Non-pigmented ciliary epithelial cell (primary cell): ENCODE results near the gene PDE2A.

Experiments
- DNase-seq: peaks from one replicate; pipeline ENCODE4 v3.0.0-alpha.2; 2010; ENCODE audit warnings: low read depth

PDE2A gene

GRCh38 chr11:72614381-72614780 lies 59.8 kb downstream of the PDE2A start:
- DNase-seq: no peak

GRCh38 chr11:72613977-72614376 lies 60.2 kb downstream of the PDE2A start:
- DNase-seq: no peak

GRCh38 chr11:72613450-72613849 lies 60.8 kb downstream of the PDE2A start:
- DNase-seq: no peak

GRCh38 chr11:72609476-72609875 lies 64.7 kb downstream of the PDE2A start:
- DNase-seq: no peak

GRCh38 chr11:72609045-72609444 lies 65.2 kb downstream of the PDE2A start:
- no peak for DNase-seq

GRCh38 chr11:72607496-72607895 lies 66.7 kb downstream of the PDE2A start:
- no peak for DNase-seq

GRCh38 chr11:72606748-72607468 lies 67.3 kb downstream of the PDE2A start:
- DNase-seq: no peak

GRCh38 chr11:72605973-72606747 lies 68.1 kb downstream of the PDE2A start:
- DNase-seq: no peak

- no peak for DNase-seq
Observed at GRCh38 chr11:72604256-72604655, 70.0 kb downstream of the PDE2A start.

GRCh38 chr11:72602250-72602904 lies 71.8 kb downstream of the PDE2A start:
- DNase-seq: no peak

GRCh38 chr11:72600557-72600956 lies 73.7 kb downstream of the PDE2A start:
- no peak for DNase-seq

GRCh38 chr11:72599325-72600117 lies 74.7 kb downstream of the PDE2A start:
- no peak for DNase-seq

GRCh38 chr11:72598906-72599305 lies 75.3 kb downstream of the PDE2A start:
- DNase-seq: no peak

- no peak for DNase-seq
Observed at GRCh38 chr11:72598466-72598865, 75.8 kb downstream of the PDE2A start.

GRCh38 chr11:72597721-72598120 lies 76.5 kb downstream of the PDE2A start:
- no peak for DNase-seq

- DNase-seq: no peak
Observed at GRCh38 chr11:72595292-72595684, 78.9 kb downstream of the PDE2A start.

GRCh38 chr11:72594493-72595291 lies 79.5 kb downstream of the PDE2A start:
- no peak for DNase-seq

GRCh38 chr11:72592698-72593495 lies 81.3 kb downstream of the PDE2A start:
- no peak for DNase-seq

- no peak for DNase-seq
Observed at GRCh38 chr11:72591785-72592502, 82.3 kb downstream of the PDE2A start.

GRCh38 chr11:72591023-72591422 lies 83.2 kb downstream of the PDE2A start:
- DNase-seq: no peak
